GM21367 (cell line): Measurements from ENCODE around the gene MN1.

Experiments used
- ATAC-seq: cut with Tn5 transposase; IDR thresholded peaks from one replicate; pipeline ENCODE4 v1.9.1; 2021; ENCODE audit not compliant: unreplicated experiment

Gene MN1

DNA sequence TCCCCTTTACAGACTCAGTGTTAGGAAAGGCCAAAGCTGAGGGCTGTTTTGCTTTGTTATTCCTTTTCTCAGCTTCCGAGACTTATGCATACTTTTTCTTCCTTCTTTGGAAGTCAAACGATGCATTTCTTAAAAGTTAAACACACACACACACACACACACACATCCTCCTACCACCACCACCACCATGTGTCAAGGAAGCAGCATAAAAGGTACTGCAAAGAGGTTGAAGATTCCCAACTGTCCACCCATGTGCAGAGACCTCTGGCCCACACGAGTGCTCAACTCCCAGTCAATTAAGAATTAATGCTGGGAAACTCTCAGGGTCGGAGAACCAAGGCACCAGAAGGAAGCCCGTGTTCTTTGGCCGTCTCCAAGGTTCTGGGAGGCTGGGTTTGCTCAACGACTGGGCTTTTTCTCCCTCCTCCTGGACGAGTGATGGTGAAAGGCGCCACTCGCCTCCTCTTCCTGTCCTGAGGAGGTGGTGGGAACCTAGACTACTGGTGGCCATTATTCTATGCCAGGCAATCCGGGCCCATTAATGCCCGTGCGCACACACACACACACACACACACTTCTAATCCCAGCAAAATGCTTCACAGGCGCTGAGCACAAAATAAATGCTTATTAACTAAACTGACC is 15.1 kb downstream of the MN1 start:
- ATAC-seq = no peak

DNA sequence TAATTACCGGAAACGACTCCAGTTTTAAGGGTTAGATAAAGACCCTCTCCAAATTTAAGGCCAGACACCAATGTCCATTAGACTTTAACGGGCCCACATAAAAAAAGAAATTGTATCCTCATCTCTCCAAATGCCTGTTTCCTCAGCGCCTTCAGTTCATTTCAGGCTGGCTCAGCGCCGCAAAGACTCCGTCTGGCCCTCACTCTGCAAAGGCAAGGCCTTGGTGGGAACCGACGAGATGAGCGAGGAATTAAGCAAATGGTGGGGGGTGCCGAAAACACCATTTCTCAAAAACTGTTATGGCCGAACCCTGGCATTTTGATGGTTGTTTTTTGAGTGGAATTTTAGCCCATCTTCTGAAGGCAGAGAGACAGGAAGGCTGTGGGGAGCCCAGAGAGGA is 15.7 kb downstream of the MN1 start:
- ATAC-seq = no peak

DNA sequence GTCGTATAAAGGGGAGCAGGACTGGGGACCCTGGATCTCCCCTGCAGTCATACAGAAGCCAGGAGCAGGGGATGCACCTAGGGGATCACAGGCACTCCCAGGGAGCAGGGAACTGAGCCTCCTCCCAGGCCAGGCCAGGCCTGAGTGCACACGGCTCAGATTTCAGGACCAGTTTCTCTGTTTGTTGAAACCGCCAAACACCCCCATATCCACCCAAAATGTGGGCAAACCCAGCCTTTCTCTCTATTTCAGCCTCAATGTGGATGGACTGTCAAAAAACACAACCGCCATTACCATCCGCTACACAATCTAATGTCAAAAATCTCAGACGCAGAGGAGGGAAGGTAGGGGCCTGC is 17.5 kb downstream of the MN1 start:
- ATAC-seq = no peak

- no peak for ATAC-seq
Measured at GRCh38 chr22:27783436-27784119, 18.0 kb downstream of the MN1 start.

DNA sequence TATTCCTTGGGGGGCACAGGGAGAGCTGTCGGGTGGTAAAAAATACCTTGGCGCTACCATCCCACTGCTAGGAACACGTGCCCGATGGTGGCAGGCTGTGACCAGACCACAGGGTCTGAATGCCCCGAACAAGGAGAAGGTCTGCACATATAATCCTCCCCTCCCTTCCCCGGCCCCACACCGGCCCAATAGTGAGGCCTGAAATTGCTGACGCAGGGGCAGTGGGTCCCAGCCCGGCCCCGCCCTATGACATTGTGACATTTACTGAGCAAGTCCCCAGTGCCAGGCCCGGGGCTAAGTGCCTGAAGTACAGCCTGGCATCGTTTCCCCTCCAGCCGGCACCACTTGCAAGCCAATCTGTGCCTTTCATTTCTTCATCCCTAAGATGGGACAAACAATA is 19.5 kb downstream of the MN1 start:
- no peak for ATAC-seq

GRCh38 chr22:27780161-27780575 is 21.4 kb downstream of the MN1 start:
- no peak for ATAC-seq

- ATAC-seq = no peak
Measured at GRCh38 chr22:27779643-27780042, 21.9 kb downstream of the MN1 start.

DNA sequence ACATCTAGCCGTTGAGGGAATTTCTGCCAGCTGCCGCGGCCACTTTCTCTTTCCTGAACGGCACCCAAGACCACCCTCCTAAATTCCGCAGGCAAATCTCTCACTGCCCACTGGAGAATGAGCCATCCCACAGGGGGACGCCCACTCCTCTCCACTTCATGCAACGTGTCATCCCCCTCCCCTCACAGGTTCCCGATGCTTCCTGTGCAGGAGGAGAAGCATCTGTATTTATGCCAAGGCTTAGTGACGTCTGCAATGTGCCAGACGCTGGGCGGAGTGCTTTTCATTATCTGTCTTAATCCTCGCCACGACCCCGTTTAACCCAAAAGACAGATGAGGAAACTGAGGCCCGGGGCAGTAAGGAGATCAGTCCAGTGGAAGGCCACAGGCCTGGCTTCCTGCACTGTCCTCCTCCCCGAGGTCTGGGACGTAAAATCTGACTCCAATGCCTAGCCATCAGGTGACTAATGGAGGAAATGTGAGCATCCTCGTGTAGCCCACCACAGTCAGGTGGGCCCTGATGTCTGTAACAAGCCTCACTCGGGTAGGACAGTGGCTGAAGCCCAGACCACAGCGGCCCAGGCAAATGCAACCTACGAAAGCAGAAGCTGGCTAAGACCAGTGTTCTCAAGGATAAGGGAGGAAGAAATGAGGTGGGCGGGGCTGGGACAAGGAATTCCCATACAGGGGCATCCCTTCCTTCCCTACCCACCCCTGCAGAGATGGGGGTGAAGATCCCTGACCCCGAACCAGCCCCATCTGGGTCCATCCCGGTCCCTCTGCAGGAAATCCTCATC is 23.1 kb downstream of the MN1 start:
- ATAC-seq = no peak

- ATAC-seq = no peak
Measured at GRCh38 chr22:27777128-27777527, 24.4 kb downstream of the MN1 start.

DNA sequence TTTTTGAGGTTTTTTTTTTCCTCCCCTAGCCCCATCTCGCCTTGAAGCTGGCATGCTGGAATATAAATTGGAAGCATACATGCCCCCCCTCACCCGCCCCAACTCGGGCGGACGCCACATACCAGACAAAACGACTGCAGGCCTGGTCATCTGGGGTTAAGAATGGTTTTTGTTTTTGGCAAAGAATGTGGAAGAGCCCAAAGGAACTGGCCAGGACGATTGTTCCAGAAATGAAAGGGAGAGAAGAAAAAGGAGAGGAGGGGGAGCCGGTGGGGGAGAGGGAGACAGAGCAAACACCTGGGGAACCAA is 25.0 kb downstream of the MN1 start:
- no peak for ATAC-seq

DNA sequence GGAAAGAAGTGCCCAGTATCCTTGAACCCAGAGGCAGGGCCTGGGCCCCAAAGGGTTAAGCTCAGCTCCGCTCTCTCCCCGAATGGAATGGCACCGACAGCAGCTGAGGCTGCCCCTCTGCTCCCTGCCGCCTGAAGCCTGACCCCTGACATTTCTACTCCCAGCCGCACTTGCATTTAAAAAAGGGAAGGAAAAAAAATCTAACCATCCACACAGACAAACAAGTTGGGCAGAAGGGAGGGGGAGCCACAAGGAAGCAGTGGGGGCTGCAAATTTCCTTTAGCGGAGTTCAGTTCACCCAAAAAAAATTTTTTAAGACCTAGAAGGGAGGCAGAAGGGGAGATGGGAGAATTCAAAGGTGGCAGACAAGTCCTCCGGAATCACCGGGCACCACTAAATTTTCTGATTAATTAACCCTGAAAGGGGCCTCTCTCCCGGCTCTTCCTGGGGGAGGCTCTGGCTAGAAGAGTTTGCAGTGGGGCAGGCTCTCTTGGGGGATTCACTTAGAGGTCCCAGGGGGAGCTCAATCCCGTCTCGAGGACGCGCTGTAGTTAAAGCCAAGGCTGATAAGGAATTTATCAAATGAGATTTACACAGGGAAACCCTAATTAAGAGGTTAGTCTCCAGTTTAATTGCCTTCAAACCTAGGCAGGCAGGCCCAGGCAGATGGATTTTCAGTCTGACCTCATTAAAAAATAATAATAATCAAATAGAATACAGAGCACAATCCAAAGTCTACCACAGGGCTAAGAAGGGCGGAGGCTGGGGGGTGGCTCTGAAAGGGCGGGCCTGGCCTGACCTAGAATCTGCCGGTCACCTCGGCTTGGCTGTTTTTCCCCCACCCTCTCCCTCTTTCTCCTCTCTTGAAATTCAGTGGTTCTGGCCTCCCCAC is 25.6 kb downstream of the MN1 start:
- ATAC-seq = no peak

DNA sequence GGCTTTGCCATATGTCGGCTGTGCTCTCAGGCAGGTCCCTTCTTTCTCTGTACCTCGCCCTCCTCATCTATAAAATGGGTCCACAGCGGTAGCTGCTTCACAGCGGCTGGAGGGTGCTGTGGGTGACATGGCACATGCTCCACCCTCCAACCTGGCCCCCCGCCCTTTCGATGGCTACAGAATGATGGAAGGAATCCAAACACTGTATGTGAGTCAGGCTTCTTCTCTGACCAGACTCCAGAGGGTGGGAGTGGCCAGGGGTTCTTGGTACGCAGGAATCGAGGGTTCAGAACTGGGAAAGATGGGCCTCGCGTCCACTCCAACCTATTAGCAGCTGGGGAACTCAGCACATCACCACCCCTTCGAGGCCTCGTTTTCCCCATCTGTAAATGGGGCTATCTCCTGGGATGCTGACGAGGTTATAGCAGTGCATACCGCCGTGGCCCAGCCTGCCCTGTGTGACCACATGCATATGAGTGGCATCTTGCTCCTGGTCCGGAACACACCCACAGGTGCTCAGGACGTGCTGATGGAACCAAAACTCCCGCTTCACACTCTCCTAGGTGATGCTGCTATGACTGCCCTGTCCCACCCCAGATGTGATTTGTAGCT is 26.4 kb downstream of the MN1 start:
- no peak for ATAC-seq

- no peak for ATAC-seq
Measured at GRCh38 chr22:27774200-27774599, 27.4 kb downstream of the MN1 start.

DNA sequence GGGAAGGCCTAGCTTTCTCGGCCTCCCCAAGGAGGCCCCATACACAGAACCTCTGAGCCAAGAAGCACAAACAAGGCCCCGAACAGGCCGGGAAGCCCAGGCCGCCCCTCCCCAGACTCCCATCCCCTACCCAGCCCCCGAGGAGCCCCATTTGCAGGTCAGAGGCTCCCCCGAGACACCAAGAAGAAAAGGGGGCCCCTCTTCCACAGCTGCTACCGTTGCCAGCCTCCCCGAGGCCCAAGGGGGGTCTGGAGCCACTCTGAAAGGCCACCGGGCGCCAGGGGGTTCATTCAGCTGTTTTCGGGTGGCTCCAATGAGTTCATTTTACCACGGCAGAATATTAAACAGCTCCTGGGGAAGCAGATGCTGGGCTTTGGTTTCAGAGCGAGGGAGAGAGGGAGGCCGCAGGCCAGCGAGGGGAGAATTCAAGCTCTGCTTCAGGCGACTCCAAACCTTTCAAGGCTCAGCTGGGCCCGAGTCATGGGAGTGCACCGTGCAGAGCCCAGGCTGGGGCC is 28.5 kb downstream of the MN1 start:
- no peak for ATAC-seq

DNA sequence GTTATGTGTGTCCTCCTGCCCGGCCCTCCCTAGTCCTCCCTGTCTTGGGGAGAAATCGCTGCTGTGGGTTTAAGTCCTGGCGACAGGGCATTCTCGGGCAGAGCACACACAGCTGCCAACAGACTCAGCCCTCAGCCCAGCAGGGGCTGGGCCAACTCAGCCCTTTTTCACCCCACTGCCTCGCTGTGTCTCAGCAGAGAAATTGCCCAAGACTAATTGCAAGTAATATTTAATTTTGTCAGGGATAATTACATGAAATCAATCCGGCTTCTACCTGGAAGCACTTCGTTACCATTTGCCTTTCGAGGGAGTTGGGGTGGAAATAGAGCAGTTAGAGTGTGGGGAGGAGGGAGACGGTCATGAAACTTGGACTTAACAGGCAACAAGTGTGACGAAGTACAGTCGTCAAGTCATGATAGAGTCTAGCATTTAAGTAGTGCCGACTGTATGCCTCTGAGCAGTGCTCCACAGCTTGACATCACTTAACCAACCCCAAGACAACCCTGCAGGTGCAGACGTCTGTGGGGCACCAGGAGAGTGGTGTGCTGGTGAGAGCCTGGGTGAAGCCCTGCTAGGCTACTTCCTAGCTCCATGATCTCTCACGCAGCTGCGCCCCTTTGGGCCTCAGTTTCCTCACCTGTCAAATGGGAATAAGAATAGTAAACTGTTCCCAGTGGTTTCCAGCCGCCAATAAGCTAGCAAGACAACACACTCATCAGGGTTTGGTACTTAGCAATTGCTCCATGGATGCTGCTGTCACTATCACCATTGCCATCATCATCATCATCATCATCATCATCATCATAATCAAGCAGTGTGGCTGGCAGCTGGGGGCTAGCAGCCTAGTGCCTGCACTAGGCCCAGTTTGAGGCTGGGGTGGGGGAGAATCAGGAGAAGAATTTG is 29.2 kb downstream of the MN1 start:
- ATAC-seq = no peak

GRCh38 chr22:27771637-27772036 is 29.9 kb downstream of the MN1 start:
- no peak for ATAC-seq

DNA sequence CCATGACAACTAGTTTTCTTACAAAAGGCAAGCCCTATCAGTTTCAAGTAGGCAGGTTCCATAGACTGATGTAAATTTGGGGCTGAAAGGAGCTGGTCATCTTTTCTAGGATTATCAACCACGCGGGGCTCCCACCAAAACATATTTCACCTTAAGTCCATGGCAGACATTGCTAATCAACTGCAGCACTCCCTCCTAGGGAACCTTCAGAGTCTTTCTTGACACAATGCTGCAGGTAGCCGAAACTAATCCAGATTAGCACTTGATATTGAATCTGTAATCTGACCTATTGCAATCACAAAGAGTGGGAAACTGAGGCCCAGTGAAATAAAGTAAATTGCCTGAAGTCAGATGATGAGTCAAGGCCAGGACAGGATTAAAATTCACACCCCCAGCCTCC is 32.5 kb downstream of the MN1 start:
- ATAC-seq = no peak

- no peak for ATAC-seq
Measured at GRCh38 chr22:27768027-27768653, 33.4 kb downstream of the MN1 start.

DNA sequence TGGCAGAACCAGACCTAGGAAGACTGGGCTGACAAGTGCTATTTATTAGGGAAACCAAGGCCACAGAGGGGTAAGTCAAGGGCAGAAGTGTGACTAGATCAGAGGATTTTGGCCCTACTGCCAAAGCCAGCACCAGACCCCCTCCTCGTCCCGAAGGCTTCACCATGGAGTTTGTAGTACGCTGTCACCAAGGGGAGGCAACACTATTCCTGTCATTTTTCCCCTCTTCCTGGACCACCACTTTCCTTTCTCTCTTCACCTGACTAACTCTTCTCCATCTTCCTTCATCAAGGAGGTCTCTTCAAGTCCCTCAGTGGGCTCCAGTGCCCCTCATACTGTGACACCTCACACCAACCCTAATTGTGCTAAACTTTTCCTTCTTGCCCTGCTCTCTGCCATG is 34.9 kb downstream of the MN1 start:
- no peak for ATAC-seq
